ENCODE measurements around the gene TSPAN32. TPM values are rescaled to one million over a fixed set of nuclear protein-coding genes. Genes with fewer than 3 reads are reported as not detected.

TSPAN32 gene
- total RNA-seq, 1 donor from 2014 or later: 4.5 TPM

GRCh38 chr11:2264366-2265053 lies 37.3 kb upstream of the TSPAN32 start:
- Mint-ChIP-seq H3K27me3 (peaks cover 43% of the 10 kb centered on the region), H3K4me3 (ENCODE audit: low read depth) (no peak overlapping the region), H3K36me3 (ENCODE audit: insufficient read depth) (no peaks in the 10 kb centered on the region), H3K9me3 (ENCODE audit: low read depth) (no peaks in the 10 kb centered on the region), H3K4me1 (ENCODE audit: low read depth) (peaks cover 5% of the 10 kb centered on the region), H3K27ac (no peak overlapping the region)
- no peak for DNase-seq (ENCODE audit: low spot score, unreplicated experiment)
- TF ChIP-seq CTCF (IDR thresholded peaks at IDR 0.05; ENCODE audit: unreplicated experiment): no peak

- Mint-ChIP-seq H3K27me3 (peaks cover 41% of the 10 kb centered on the region), H3K36me3 (ENCODE audit: insufficient read depth) (no peaks in the 10 kb centered on the region), H3K4me3 (ENCODE audit: low read depth) (no peak overlapping the region), H3K27ac (no peak overlapping the region), H3K4me1 (ENCODE audit: low read depth) (peaks cover 5% of the 10 kb centered on the region), H3K9me3 (ENCODE audit: low read depth) (no peaks in the 10 kb centered on the region)
- DNase-seq (ENCODE audit: low spot score, unreplicated experiment): no peak
- TF ChIP-seq CTCF (IDR thresholded peaks at IDR 0.05; ENCODE audit: unreplicated experiment): no peak
These were observed 36.4 kb upstream of the TSPAN32 start for GRCh38 chr11:2265396-2265795.

- Mint-ChIP-seq H3K9me3 (ENCODE audit: low read depth) (no peaks in the 10 kb centered on the region), H3K27me3 (peaks cover 45% of the 10 kb centered on the region), H3K4me1 (ENCODE audit: low read depth) (peaks cover 5% of the 10 kb centered on the region), H3K4me3 (ENCODE audit: low read depth) (no peak overlapping the region), H3K27ac (no peak overlapping the region), H3K36me3 (ENCODE audit: insufficient read depth) (no peaks in the 10 kb centered on the region)
- TF ChIP-seq CTCF (IDR thresholded peaks at IDR 0.05; ENCODE audit: unreplicated experiment): no peak
- no peak for DNase-seq (ENCODE audit: low spot score, unreplicated experiment)
These were observed 35.8 kb upstream of the TSPAN32 start for GRCh38 chr11:2265854-2266585.

- no peak for DNase-seq (ENCODE audit: low spot score, unreplicated experiment)
- no peak for TF ChIP-seq CTCF (IDR thresholded peaks at IDR 0.05; ENCODE audit: unreplicated experiment)
- Mint-ChIP-seq H3K36me3 (ENCODE audit: insufficient read depth) (no peaks in the 10 kb centered on the region), H3K27ac (no peak overlapping the region), H3K27me3 (peaks cover 48% of the 10 kb centered on the region), H3K4me1 (ENCODE audit: low read depth) (peaks cover 5% of the 10 kb centered on the region), H3K9me3 (ENCODE audit: low read depth) (no peaks in the 10 kb centered on the region), H3K4me3 (ENCODE audit: low read depth) (no peak overlapping the region)
These were observed 35.1 kb upstream of the TSPAN32 start for GRCh38 chr11:2266586-2267305.

GRCh38 chr11:2267306-2267850 lies 34.4 kb upstream of the TSPAN32 start:
- H3K4me1 Mint-ChIP-seq (ENCODE audit: low read depth): peaks cover 5% of the 10 kb centered on the region
- H3K9me3 Mint-ChIP-seq (ENCODE audit: low read depth): no peaks in the 10 kb centered on the region
- no peak overlapping the region for H3K4me3 Mint-ChIP-seq (ENCODE audit: low read depth)
- H3K27ac Mint-ChIP-seq: no peak overlapping the region
- no peak for TF ChIP-seq CTCF (IDR thresholded peaks at IDR 0.05; ENCODE audit: unreplicated experiment)
- DNase-seq (ENCODE audit: low spot score, unreplicated experiment): no peak
- H3K27me3 Mint-ChIP-seq: peaks cover 49% of the 10 kb centered on the region
- H3K36me3 Mint-ChIP-seq (ENCODE audit: insufficient read depth): no peaks in the 10 kb centered on the region

Measured in progenitor cell of endocrine pancreas (in vitro differentiated cells).